Panc1 (cell line): ENCODE results near the gene LMTK2. TPM values are rescaled to one million over a fixed set of nuclear protein-coding genes. Genes with fewer than 3 reads are reported as not detected.

ENCODE experiments used
- ATAC-seq: fragments of 200-7000 bp; cut with Tn5 transposase; 2 replicates; pipeline ENCODE4 v1.9.1; 2020; ENCODE audit warnings: mild to moderate bottlenecking, moderate library complexity
- BruUV-seq: library from RNA; stranded (reverse); fragments of 400-500 nt; replicated peaks from 2 replicates; lab custom pipeline; 2021; lab: Mats Ljungman, UMichigan
- CTCF ChIA-PET: fragments of 300-600 bp; sonication (Branson Sonifier 250); formaldehyde crosslinking; loops from one replicate; lab custom pipeline; 2022; ENCODE audit warnings: antibody characterized with exemption; lab: Charles Lee
- POLR2A ChIA-PET: fragments of 300-600 bp; sonication (Branson Sonifier 250); formaldehyde crosslinking; loops from one replicate; lab custom pipeline; 2022; ENCODE audit warnings: antibody characterized with exemption; lab: Charles Lee
- DNase-seq: peaks from one replicate; pipeline ENCODE4 v3.0.0-alpha.2; 2010; ENCODE audit warnings: low read depth, low spot score
- H3K27ac ChIP-seq: 2 replicates; pipeline ENCODE4 v1.5.1; 2011; ENCODE audit warnings: mild to moderate bottlenecking, low read length, inconsistent platforms
- H3K27me3 ChIP-seq: fragments of 200-500 bp; sonication (Bioruptor generic); 2 replicates; pipeline ENCODE4 v1.6.0; 2014; ENCODE audit warnings: low read length, inconsistent platforms; ENCODE audit not compliant: control insufficient read depth, insufficient read depth
- H3K36me3 ChIP-seq: fragments of 200-500 bp; sonication (Bioruptor generic); 2 replicates; pipeline ENCODE4 v1.5.1; 2014; ENCODE audit warnings: inconsistent platforms, mild to moderate bottlenecking, low read length, moderate library complexity; ENCODE audit not compliant: control insufficient read depth, insufficient read depth
- H3K4me1 ChIP-seq: 2 replicates; pipeline ENCODE4 v1.5.1; 2011; ENCODE audit warnings: inconsistent platforms, mild to moderate bottlenecking, low read length, moderate library complexity; ENCODE audit not compliant: control insufficient read depth, insufficient read depth
- H3K4me3 ChIP-seq, 2 experiments: 2 replicates each; pipeline ENCODE4 v1.5.1; 2011 to 2012; ENCODE audit warnings: low read depth in 2 of 2, low read length in 2 of 2, mild to moderate bottlenecking in 2 of 2, inconsistent platforms in 1 of 2, moderate library complexity in 1 of 2
- H3K9me3 ChIP-seq: fragments of 200-500 bp; sonication (Bioruptor generic); 2 replicates; pipeline ENCODE4 v1.5.1; 2014; ENCODE audit warnings: low read depth, mild to moderate bottlenecking, inconsistent platforms, low read length, moderate library complexity; ENCODE audit not compliant: control insufficient read depth, insufficient read depth
- CTCF ChIP-seq: fragments of 450-650 bp; IDR thresholded peaks from 2 replicates; pipeline ENCODE4 v1.5.1; 2017; ENCODE audit warnings: mild to moderate bottlenecking
- POLR2AphosphoS5 ChIP-seq: IDR thresholded peaks from 2 replicates; pipeline ENCODE4 v1.6.1; 2012; ENCODE audit warnings: mild to moderate bottlenecking, low read depth, low read length, moderate library complexity
- REST ChIP-seq, 2 experiments: IDR thresholded peaks; 2 replicates each; pipeline ENCODE4 v1.6.1; 2011 to 2012; ENCODE audit warnings: low read depth in 2 of 2, control low read depth in 1 of 2, low read length in 1 of 2, mild to moderate bottlenecking in 1 of 2, moderate library complexity in 1 of 2; ENCODE audit not compliant: insufficient read depth in 1 of 2
- SIN3A ChIP-seq: IDR thresholded peaks from 2 replicates; pipeline ENCODE4 v1.6.1; 2012; ENCODE audit warnings: low read depth, mild to moderate bottlenecking, low read length, moderate library complexity, borderline replicate concordance; ENCODE audit not compliant: insufficient read depth
- TCF7L2 ChIP-seq: IDR thresholded peaks from 2 replicates; pipeline ENCODE4 v1.6.1; 2011; ENCODE audit warnings: mild to moderate bottlenecking, low read depth, low read length, inconsistent platforms
- in situ Hi-C: cut with HindIII; loops from 2 replicates; pipeline ENCODE4 v1.10.0; 2016; ENCODE audit warnings: low sequenced_read_pairs, low pct_unique_long_range_greater_than_20kb
- intact Hi-C: fragments of 100-400 bp; cut with micrococcal nuclease; formaldehyde crosslinking; loops from one replicate; pipeline ENCODE4 v1.10.0; 2022; ENCODE audit not compliant: unreplicated experiment
- total RNA-seq: library from RNA; stranded (reverse); gene quantifications from one replicate; pipeline ENCODE4 v1.2.1, GENCODE V29; 2021; ENCODE audit not compliant: unreplicated experiment

The LMTK2 gene
- total RNA-seq, 1 experiment from 2014 or later, result 25.4 TPM

- no TSS peak for BruUV-seq
Observed at GRCh38 chr7:98112077-98112476, 5.4 kb downstream of the LMTK2 start.

GRCh38 chr7:98115746-98116525, 9.3 kb downstream of the LMTK2 start:
- H3K4me3 ChIP-seq, result no peak overlapping the region
- CTCF ChIA-PET, result no interaction called here
- DNase-seq (no peak), ATAC-seq (no peak)
- peaks cover 38% of the 10 kb centered on the region for H3K4me1 ChIP-seq
- POLR2A ChIA-PET, result interaction anchor here (0.6 kb wide), 1 partner anchor 34 kb away, joined by 6 read pairs; no protein-coding TSS in a partner anchor
- H3K27ac ChIP-seq, result no peak overlapping the region
- no TSS peak for BruUV-seq
- H3K9me3 ChIP-seq, result no peaks in the 10 kb centered on the region
- no peaks in the 10 kb centered on the region for H3K27me3 ChIP-seq
- no peaks in the 10 kb centered on the region for H3K36me3 ChIP-seq
- TF ChIP-seq SIN3A (no peak), POLR2AphosphoS5 (no peak), REST (IDR thresholded peaks at IDR 0.05; ENCODE audit: insufficient read depth in 1 of 2, low read depth in 2 of 2, low read length in 1 of 2) (no peak), CTCF (no peak), TCF7L2 (no peak)
- in situ Hi-C loops (no loop called here), intact Hi-C loops (no loop called here)

More at GRCh38 chr7:98112077-98112476, 5.4 kb downstream of the LMTK2 start:
- H3K4me1 ChIP-seq, result peaks cover 31% of the 10 kb centered on the region
- H3K9me3 ChIP-seq, result no peaks in the 10 kb centered on the region
- no peak overlapping the region for H3K4me3 ChIP-seq
- ChIA-PET CTCF (no interaction called here), POLR2A (no interaction called here)
- DNase-seq (no peak), ATAC-seq (no peak)
- no peaks in the 10 kb centered on the region for H3K27me3 ChIP-seq
- in situ Hi-C loops, result no loop called here
- no peaks in the 10 kb centered on the region; the same call in 1 of the 2 replicates for H3K36me3 ChIP-seq
- TF ChIP-seq TCF7L2, result no peak
- TF ChIP-seq REST (IDR thresholded peaks at IDR 0.05; ENCODE audit: insufficient read depth in 1 of 2, low read depth in 2 of 2, low read length in 1 of 2), result no peak
- TF ChIP-seq SIN3A, result no peak
- TF ChIP-seq CTCF, result no peak
- no peak for TF ChIP-seq POLR2AphosphoS5
- no peak overlapping the region for H3K27ac ChIP-seq
- intact Hi-C loops, result no loop called here
